Right renal cortex interstitium (tissue), 3 donors: Measurements from ENCODE around the gene VPS39. TPM values are rescaled to one million over a fixed set of nuclear protein-coding genes. Genes with fewer than 3 reads are reported as not detected.

Experiments used
- DNase-seq, 3 donors: peaks; one replicate each; pipeline ENCODE4 v3.0.0-alpha.2; 2013; ENCODE audit warnings: low read depth in 3 of 3, low spot score in 2 of 3
- polyA plus RNA-seq, 3 donors: library from polyadenylated mRNA; unstranded; fragments of 120-200 nt; gene quantifications; one replicate each; pipeline ENCODE4 v1.2.1, GENCODE V29; 2013; ENCODE audit not compliant: insufficient read length in 3 of 3

Gene VPS39
- polyA plus RNA-seq, 3 donors, result 58.5 to 61.4 (median 59.8) TPM

GRCh38 chr15:42199126-42199525, 9.0 kb downstream of the VPS39 start:
- no peak for DNase-seq

- DNase-seq, result no peak
Measured at GRCh38 chr15:42198516-42198915, 9.6 kb downstream of the VPS39 start.

DNA sequence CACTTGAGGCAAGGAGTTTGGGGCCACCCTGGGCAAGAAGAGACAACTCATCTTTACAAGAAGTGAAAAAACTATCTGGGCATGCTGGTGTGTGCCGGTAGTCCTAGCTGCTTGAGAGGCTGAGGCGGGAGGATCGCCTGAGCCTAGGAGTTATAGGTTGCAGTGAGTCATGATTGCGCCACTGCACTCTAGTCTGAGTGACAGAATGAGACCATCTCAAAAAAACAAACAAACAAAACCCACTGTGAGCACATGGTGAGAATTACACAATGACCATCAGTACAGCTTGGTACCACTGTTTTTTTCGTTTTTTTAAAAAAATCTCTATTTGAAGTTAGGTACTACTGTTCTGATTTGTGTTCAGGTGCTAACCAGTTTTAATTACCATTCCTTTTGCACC, 13.6 kb downstream of the VPS39 start:
- DNase-seq, result no peak

GRCh38 chr15:42193383-42193782, 14.7 kb downstream of the VPS39 start:
- DNase-seq, result no peak

- no peak for DNase-seq
Measured at GRCh38 chr15:42191610-42192346, 16.3 kb downstream of the VPS39 start.

DNA sequence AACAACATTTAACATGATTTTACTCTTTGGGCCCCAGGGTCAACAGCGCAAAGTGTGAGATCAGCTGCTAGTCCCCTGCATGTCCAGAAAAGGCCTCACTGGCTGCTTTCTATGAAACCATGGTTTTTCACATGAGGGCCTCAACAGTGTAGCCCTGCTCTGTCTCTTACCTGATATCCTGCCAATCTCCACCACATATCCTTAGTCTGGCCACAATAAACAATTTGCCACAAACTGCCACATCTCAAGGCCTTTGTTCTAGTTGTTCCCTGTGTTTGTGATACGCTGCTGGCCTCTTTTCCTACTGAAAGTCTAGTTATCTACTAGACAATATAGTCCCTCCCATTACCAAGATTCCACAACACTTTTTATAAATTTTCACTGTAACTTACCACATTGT, 17.7 kb downstream of the VPS39 start:
- no peak for DNase-seq

- no peak for DNase-seq
Measured at GRCh38 chr15:42185801-42186200, 22.3 kb downstream of the VPS39 start.

GRCh38 chr15:42184736-42185135, 23.4 kb downstream of the VPS39 start:
- DNase-seq, result no peak

- DNase-seq, result no peak
Measured at GRCh38 chr15:42184296-42184695, 23.8 kb downstream of the VPS39 start.

GRCh38 chr15:42182961-42183360, 25.1 kb downstream of the VPS39 start:
- DNase-seq, result no peak

GRCh38 chr15:42182328-42182886, 25.7 kb downstream of the VPS39 start:
- no peak for DNase-seq

- DNase-seq, result no peak
Measured at GRCh38 chr15:42178056-42178455, 30.0 kb downstream of the VPS39 start.

- DNase-seq, result no peak
Measured at GRCh38 chr15:42175671-42176070, 32.4 kb downstream of the VPS39 start.

DNA sequence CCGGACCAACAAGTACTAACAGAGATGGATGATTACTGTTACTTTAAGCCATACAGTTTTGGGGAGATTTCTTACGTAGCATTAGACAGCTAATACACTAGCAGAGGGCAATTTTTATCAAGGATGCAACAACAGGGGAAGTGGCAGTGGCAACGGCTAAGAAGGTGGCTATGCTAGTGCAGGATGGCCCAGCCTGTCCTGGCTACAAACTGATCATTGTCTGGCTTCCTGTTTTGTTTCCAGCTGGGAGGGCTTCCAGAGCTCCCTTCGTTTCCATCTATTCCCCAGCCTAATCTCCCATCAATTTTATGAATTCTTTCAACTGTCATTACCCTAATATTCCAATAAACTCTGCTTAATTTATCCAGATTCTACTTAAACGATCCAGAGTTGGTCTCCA, 35.6 kb downstream of the VPS39 start:
- no peak for DNase-seq

DNA sequence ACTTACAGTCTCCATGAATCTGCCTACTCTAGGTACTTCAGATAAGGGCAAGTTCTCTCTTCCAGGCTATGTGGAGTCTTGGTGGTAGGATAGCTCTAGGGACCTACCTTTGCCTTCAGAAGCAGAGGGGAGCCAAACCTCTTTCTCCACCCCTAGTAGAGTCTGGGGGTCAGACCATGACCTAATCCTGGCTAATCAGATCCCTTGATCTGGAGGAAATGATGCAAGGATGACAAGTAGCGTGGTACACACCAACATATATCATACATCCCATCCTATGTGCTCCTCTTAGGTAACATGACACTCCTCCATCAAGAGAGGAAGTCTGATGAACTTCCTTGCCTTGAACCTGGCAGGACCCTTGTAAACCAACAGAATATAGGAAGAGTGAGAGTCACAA, 36.3 kb downstream of the VPS39 start:
- DNase-seq, result no peak

DNA sequence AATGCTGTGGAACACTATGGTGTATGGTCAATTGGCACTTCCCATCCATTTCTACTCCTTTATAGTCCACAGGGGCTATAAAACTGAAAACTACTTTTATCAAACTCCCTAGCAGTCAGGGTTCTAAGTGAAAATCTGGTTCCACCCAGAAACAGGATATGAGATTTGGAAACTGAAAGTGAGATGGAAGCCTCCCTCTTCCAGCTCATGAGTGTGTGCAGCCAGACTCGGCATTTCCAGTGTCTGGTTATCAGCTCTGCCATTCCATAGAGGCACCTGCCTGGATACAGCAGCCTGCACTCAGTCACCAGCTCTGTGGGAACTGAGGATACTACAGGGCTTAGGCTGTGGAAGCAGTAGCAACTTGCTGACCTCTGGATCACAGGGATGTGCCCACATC, 37.0 kb downstream of the VPS39 start:
- no peak for DNase-seq

DNA sequence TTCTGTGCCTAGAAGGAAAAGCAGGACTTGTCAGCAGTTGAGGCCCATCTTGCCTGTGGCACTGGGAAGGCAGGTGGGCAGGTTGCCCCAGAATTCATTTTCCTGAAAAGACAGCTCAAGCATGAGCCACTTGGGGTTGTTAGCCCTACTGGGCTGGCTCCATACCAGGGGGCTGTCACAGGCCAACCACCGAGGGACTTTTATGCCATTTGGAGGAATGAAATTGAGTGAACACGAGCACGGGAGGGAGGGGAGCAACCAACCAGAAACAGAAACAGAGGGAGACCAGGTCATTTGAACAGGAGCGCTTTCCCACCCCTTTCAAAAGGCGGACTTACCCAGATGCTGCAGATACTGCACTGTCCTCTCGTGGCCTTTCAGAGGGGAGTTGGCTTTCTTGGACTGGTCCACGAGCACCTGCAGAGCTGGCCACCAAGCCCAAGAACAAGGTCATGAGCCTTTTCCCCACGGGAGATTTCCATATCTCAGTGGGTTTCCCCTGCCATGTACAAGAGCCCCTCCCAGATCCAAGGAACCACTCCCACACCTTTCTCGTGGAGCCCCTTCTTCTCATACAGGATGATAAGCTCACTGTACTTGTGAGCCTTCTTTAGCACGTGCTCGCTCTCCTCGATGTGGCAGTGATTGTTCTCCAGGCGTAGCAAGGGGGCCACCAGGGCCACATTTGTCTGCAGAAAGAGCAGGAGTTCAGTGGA, 41.7 kb downstream of the VPS39 start:
- no peak for DNase-seq

- no peak for DNase-seq
Measured at GRCh38 chr15:42165106-42165505, 43.0 kb downstream of the VPS39 start.

- no peak for DNase-seq
Measured at GRCh38 chr15:42163947-42164550, 44.1 kb downstream of the VPS39 start.

GRCh38 chr15:42163291-42163690, 44.8 kb downstream of the VPS39 start:
- DNase-seq, result no peak

- no peak for DNase-seq
Measured at GRCh38 chr15:42160136-42160535, 48.0 kb downstream of the VPS39 start.
